Effector CD8-positive, alpha-beta T cell (primary cell): ENCODE results near the gene CLSTN2.

Source experiments
- DNase-seq: peaks from one replicate; lab custom pipeline; 2025; lab: John Stamatoyannopoulos, UW

Gene CLSTN2

GRCh38 chr3:140341817-140342403 is 406.9 kb downstream of the CLSTN2 start:
- DNase-seq: no peak

GRCh38 chr3:140342668-140343067 is 407.7 kb downstream of the CLSTN2 start:
- DNase-seq: no peak

GRCh38 chr3:140343211-140344081 is 408.5 kb downstream of the CLSTN2 start:
- DNase-seq: no peak

- DNase-seq: no peak
Observed at GRCh38 chr3:140344082-140344454, 409.1 kb downstream of the CLSTN2 start.

GRCh38 chr3:140344601-140345205 is 409.7 kb downstream of the CLSTN2 start:
- no peak for DNase-seq

- DNase-seq: no peak
Observed at GRCh38 chr3:140347151-140347550, 412.2 kb downstream of the CLSTN2 start.

GRCh38 chr3:140349938-140350337 is 415.0 kb downstream of the CLSTN2 start:
- no peak for DNase-seq

- DNase-seq: no peak
Observed at GRCh38 chr3:140351466-140351865, 416.5 kb downstream of the CLSTN2 start.

- no peak for DNase-seq
Observed at GRCh38 chr3:140355481-140355880, 420.5 kb downstream of the CLSTN2 start.

- DNase-seq: no peak
Observed at GRCh38 chr3:140358686-140359085, 423.7 kb downstream of the CLSTN2 start.

GRCh38 chr3:140359233-140359995 is 424.4 kb downstream of the CLSTN2 start:
- no peak for DNase-seq

GRCh38 chr3:140360332-140360731 is 425.3 kb downstream of the CLSTN2 start:
- no peak for DNase-seq

GRCh38 chr3:140363801-140364200 is 428.8 kb downstream of the CLSTN2 start:
- no peak for DNase-seq

- no peak for DNase-seq
Observed at GRCh38 chr3:140365872-140366697, 431.1 kb downstream of the CLSTN2 start.

- no peak for DNase-seq
Observed at GRCh38 chr3:140368223-140368811, 433.3 kb downstream of the CLSTN2 start.

GRCh38 chr3:140370686-140371085 is 435.7 kb downstream of the CLSTN2 start:
- no peak for DNase-seq

GRCh38 chr3:140373234-140373633 is 438.2 kb downstream of the CLSTN2 start:
- no peak for DNase-seq

GRCh38 chr3:140375002-140375401 is 440.0 kb downstream of the CLSTN2 start:
- DNase-seq: no peak

GRCh38 chr3:140376136-140376889 is 441.3 kb downstream of the CLSTN2 start:
- DNase-seq: no peak

- DNase-seq: no peak
Observed at GRCh38 chr3:140377644-140378043, 442.7 kb downstream of the CLSTN2 start.
